HUDEP-2 (cell line): Measurements from ENCODE around the gene LRRC37A.
"Not testable (repeated sequence)": the region's sequence is repeated elsewhere in the genome, so short reads cannot be mapped to it uniquely, and the experiment has no call there.

Source experiments
- DNase-seq, 76 experiments: peaks; one replicate each; lab custom pipeline; 2025; ENCODE audit not compliant: unreplicated experiment in 76 of 76; lab: John Stamatoyannopoulos, UW

The LRRC37A gene

DNA sequence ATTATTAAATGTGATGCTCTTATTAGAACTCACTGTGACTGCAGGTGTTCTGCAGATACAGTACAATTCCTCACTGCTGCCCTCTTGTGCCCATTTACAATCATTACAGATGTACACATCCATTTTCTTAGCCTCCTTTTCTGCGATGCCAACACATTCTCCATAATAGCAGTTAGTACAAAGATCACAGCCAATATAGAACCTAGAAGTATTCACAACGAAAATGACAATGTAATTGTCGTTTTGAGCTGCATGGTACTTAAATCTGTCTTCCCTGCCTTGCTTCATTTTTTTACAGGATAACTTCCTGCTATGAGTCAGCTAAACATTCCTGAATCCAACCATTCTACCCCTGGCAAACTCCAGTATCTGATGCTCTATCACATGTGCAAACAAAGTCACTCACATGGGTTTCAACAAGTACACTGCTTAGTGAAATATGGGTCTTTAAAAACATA is 8.1 kb upstream of the LRRC37A start:
- peak in 43 of 76 experiments; percentile 4 to 70 (median 39) for DNase-seq

DNA sequence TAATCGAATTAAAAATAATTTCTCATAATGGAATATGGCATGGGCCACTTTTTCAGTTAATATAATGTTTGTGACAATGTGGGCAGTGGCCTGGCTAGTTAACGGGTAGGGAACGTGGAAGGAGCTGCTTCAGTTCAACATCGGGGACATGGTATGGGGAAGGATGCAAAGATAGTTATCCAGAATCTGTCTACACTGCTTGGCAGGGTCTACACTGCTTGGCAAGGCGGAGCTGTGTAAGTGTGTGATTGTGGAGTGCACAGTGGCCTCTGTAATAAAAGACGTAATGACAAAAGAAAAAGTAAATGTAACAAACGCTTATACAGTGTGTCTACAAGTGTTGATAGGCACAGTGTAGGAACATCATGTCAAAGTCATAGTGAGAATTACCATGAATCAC is 7.3 kb upstream of the LRRC37A start:
- not testable (repeated sequence) for DNase-seq

DNA sequence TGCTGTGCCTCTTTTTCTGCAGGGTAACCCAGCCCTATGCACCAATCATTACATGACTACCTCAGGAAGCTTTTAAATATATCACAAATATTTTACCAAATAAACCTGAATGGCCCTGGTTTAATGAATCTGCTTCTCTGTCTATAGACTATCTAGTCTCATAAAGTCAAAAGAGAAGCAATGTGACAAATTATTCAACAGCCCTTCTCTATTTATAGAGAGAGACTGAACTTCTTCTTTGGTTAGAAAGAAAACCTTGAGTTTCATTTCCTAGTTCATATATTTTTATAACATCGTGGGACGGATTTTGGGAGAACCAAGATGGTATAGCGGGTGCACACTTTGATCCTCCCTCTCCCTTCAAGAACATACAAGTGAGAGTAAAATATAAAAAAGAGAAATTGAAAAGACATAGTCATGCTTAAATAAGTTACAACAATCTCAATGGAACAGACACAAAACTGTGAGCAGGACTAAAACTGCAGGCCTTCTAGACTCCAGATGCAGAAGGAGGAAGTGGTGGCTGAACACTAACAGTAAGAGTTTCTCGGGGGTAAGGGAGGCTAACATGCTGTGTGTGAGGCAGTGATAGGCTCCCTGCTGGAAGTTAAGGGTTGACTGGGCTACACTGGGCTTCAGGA is 3.9 kb upstream of the LRRC37A start:
- DNase-seq: peak in 2 of 76 experiments; percentile 24

DNA sequence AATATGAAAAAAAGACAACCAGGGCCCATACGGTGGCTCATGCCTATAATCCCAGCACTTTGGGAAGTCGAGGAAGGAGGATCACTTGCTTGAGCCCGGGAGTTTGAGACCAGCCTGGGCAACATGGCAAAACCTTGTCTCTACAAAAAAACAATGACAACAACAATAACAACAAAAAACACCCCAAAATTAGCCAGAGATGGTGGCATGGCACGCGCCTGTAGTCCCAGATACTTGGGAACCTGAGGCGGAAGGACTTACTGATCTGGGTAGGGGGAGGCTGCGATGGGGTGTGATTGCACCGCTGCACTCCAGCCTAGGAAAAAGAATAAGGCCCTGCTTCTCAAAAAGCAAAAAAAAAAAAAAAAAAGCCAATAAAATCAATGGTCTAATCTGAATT is 3.3 kb upstream of the LRRC37A start:
- not testable (repeated sequence) for DNase-seq

DNA sequence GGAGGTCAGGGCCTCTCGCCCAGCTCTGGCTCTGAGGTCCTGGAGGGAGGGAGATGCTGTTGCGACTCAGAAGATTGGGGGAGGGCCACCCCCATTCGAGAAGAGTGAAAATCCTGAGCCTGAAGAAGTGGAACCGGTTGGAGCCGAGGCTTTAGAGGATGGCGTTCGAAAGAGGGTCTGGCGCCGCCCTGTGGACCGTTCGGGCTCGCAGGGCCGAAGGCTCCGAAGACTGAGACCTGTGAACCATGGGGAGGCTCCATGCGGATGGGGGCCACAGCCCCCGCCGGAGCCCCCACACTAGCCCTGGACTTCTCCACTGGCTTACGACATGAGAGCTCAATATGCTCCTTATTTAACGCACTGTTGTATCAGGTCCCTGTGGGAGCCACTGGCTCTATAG is 46.3 kb downstream of the LRRC37A start:
- not testable (repeated sequence) for DNase-seq

DNA sequence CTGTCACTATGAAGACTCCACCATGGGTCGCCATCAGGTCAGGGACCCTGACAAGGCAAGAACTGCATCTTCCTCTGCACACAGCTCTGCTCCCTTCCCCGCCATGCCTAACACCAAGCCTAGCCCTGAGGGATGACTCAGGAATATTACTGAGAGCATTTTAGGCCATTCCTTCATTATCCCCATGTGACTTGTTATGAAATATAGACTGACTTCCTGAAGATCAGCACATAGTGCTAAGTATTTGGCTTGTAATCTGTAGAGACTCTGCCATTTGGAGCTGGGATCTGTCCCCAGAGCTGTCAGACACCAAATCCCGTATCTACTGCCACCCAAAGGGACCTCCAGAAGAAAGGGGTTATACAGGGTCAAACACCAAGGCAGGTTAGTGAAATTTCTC is 47.2 kb downstream of the LRRC37A start:
- DNase-seq: not testable (repeated sequence)

DNA sequence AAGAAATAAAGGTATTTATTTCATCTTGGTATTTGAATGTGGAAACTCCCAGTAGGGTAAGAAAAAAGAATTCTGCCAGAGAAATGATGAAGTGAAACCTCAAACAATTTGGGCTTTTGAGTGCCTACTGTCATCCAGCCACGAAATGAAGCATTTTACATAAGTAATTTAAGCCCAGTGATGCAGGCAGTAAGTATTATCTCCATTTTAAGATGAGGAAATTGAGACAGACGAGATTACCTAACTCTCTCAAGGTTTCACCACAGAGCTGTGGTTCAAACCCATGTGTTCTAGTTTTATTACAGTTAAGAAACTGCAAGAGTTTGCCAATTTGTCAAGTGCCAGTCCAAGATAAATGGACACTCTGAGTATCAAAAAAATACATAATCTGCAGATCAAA is 53.4 kb downstream of the LRRC37A start:
- not testable (repeated sequence) for DNase-seq

DNA sequence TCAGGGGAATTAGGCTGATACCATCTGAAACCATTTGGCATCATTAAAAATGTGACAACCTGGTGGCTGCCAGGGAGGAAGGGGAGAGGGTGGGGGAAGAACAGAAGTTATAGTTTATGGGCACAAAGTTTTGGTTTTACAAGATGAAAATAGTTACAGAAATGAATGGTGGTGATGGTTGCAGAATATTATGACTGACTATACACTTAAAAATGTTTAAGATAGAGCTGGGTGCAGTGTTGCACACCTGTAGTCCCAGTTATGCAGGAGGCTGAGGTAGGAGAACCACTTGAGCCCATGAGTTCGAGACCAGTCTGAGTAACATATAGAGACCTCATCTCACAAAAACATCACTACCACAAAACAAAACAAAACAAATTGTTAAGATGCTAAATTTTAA is 54.1 kb downstream of the LRRC37A start:
- DNase-seq: not testable (repeated sequence)

DNA sequence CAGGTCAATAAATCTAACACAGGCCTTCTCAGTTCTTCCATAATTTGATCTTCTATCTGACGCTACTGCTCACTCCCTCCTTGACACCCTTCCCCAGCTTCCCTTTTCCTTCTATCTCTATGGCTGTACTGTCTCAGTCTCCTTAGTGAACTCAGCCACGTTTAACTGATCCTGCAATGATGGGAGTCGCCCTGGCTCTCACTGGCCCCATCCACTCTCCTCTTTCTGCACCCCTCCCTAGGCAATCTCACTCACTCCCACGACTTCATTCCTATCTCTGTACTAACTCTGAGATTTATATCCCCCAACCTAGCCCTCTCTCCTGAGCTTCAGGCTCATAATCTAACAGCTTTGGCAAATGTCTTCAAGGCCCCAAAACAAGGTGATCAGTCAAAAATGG is 58.9 kb downstream of the LRRC37A start:
- DNase-seq: not testable (repeated sequence)

DNA sequence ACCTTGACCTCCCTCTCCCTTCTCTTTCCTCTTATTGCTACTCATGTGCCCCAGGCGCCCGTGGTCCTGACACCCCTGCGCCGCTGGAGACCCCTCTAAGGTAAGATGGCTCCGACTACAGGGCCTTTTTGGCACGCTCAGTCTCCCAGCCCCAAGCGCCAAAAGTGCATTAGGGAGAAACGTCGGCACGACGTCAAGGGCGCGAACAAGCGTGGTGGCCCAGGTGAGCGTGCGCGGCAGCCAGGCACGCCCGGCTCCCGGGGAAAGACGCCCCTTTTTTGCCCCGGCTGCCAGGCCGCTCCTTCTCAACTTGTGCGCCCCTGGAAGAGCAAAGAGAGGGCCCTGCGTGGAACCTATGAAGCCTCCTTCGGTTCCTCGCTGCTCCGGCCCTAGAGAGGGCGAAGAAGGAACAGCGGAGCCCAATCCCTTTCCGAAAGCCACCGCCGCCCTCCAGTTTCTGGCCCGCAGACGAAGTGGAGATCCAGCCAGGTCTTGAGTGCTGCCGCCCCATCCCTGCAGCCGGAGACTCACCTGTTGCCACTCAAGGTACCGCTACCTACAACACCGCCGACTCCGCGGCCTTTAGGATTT is 66.3 kb downstream of the LRRC37A start:
- not testable (repeated sequence) for DNase-seq

DNA sequence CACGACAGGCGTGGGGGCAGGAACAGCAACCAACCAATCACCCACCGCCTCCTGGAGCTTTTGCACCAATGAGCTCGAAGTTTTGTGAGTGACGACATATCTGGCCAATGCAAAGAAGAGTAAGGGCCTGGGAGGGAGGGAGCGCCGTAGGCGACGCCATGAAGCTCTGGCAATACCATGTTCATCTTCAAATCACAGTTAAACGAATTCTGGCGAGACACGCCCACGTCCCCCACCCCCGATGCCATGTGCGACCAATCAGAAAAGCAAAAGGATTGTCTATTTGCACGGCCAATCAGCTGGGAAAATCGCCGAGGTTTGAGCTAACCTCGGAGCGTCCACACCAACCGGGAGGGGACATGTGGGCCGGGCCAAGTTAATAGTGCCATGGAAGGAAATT is 66.8 kb downstream of the LRRC37A start, which contains the start of gene ARL17B:
Gene ARL17B, minus strand, starts transcription at position 12 of the 400 bp plus-strand sequence. CDS start 3,369 bp downstream, outside the sequence.
- DNase-seq: not testable (repeated sequence)

DNA sequence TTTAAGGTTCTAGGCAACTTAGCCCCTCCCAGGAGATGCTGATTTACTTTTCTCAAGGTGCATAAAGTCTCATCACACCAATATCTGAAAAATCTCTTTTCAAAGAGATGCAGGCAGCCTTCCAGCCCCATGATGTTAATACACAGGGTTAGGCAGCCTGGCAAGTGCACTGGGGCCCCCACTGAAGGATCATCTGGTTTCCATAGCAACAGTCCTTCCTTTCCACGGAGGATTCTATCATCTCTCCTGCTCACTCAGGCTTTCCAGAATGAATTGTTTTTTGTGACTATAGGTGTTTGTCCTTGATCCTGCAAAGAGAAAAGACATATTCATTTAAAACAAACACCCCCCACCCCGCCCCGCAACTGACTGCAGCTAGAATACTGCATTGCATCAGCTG is 72.6 kb downstream of the LRRC37A start:
- not testable (repeated sequence) for DNase-seq

DNA sequence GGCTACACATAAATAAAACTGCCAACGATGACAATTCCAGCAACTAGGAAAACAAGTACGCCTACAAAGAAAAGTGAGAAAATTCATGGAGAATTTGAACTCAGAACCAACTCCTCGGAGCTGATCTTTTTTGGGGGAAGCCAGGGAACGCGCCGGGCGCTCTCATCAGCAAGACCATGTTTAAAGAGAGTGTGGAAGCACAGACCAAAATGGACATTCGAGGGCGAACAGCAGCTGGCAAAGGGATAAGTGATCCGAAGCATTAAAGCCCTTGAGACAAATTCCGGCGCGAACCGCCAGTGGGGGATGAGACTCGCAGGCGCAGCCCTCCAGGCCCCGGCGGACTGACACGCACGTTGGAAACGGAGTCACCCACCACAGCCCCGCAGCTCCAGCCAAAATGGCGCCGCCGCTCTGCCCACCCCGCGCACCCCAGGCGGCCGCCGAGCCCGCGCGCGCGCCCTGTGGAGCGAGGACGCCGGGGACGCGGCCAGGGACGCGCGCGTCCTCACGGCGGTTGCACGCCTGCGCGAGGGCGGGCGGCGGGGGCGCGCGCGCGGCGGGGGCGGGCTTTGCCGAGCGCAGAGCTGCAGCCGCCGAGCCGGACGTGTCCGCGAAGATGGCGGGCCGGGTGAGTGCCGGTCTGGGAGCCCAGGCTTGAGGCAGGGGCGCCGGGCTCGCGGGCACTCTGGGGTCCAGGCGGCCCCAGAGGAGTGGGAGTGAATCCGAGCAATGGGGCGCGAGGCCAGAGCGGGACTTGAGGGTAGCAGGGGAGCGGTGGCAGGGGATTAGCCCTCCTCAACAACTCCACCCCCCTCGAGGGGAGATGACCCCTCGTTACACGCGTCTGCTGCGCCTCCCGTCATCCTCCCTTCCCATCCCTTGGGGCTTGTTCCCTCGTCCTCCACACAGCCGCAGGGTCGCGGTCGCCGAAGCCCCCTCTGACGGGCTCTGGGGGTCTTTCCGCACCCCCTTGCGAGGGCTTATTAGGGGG is 77.6 kb downstream of the LRRC37A start:
- DNase-seq: not testable (repeated sequence)

DNA sequence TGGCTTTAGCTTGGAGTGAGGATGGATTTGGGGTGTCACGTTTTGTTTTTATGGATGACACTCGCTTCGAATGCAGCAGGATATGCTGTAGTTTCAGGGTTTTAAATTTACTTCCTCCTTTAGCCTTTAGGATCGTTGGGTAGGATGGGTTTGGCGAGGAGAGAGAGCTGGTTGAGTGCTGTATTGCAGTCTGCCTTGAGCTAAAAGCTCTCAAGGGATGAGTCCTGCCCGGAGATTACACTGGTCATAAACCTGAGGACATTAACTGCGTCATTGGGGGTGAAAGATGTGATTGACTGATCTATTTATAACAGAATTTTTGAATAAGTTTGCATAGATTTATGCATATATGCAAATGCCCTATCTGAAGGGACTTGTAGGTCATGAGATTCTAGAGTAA is 78.5 kb downstream of the LRRC37A start:
- not testable (repeated sequence) for DNase-seq

DNA sequence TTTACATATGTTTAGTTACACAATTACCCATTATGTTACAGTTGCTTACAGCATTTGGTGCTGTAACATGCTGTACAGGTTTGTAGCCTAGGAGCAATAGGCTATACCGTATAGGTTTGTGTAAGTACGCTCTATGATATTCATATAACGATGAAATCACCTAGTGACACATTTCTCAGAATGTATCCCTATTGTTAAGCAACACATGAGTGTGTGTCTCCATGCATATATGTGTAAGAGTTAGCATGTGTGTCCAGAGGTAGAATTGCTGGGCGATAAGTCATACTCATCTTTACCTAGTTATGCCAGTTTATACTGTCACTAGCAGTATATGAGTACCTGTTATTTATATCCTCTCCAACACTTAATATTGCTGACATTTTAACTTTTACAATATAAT is 88.2 kb downstream of the LRRC37A start:
- not testable (repeated sequence) for DNase-seq

DNA sequence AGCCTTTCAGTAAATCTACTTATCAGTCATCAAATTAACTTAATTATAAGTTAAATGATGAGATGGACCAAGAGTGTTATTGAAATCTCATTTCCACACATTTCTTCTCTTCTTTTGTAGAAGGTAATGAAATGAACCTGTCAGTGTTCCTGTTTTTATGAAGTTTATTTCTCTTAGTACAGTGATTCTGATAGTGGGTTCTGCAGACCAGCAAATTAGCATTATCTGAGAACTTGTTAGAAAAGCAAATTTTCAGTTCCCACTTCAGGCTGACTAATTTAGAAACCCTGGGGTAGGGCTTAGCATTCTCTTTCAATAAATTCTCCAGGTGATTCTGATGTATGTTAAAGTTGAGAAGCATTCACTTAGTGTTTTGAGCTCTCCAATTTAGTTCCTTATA is 90.6 kb downstream of the LRRC37A start:
- not testable (repeated sequence) for DNase-seq
